HepG2 (cell line): Measurements from ENCODE around the gene INO80B. TPM values are rescaled to one million over a fixed set of nuclear protein-coding genes. Genes with fewer than 3 reads are reported as not detected.
A peak's percentile ranks its signal among the peaks of the same experiment; 100 is the strongest.

ENCODE experiments used
- CREB3 ChIP-seq: sonication (generic); formaldehyde crosslinking; IDR thresholded peaks from 2 replicates; pipeline ENCODE4 v1.5.0; 2020; ENCODE audit warnings: missing genetic modification reagents
- CSRNP1 ChIP-seq: sonication (generic); formaldehyde crosslinking; IDR thresholded peaks from 2 replicates; pipeline ENCODE4 v1.8.1; 2023; ENCODE audit warnings: mild to moderate bottlenecking, missing genetic modification reagents
- EHMT2 ChIP-seq: fragments of 200-600 bp; sonication (generic); IDR thresholded peaks from 2 replicates; pipeline ENCODE4 v1.7.0; 2017; ENCODE audit warnings: antibody characterized with exemption, low read depth, low read length, borderline replicate concordance
- NPAS2 ChIP-seq: sonication (generic); formaldehyde crosslinking; IDR thresholded peaks from 2 replicates; pipeline ENCODE4 v1.8.0; 2022; ENCODE audit warnings: mild to moderate bottlenecking, missing genetic modification reagents, borderline replicate concordance
- PAXIP1 ChIP-seq: sonication (generic); formaldehyde crosslinking; conservative IDR thresholded peaks from 2 replicates; pipeline ENCODE4 v1.4.0; 2020; ENCODE audit warnings: mild to moderate bottlenecking, missing genetic modification reagents, moderate library complexity
- PLRG1 ChIP-seq: fragments of 450-650 bp; conservative IDR thresholded peaks from 2 replicates; pipeline ENCODE4 v1.6.1; 2016
- POLR2G ChIP-seq: fragments of 200-400 bp; formaldehyde crosslinking; IDR thresholded peaks from 2 replicates; pipeline ENCODE4 v1.6.1; 2018; ENCODE audit warnings: mild to moderate bottlenecking, low read depth, low read length, moderate library complexity
- RAD21 ChIP-seq: fragments of 450-650 bp; formaldehyde crosslinking; IDR thresholded peaks from 2 replicates; pipeline ENCODE4 v1.5.0; 2020; ENCODE audit warnings: mild to moderate bottlenecking
- SMARCC2 ChIP-seq: fragments of 450-650 bp; IDR thresholded peaks from 2 replicates; pipeline ENCODE4 v1.6.1; 2017; ENCODE audit warnings: antibody characterized with exemption, mild to moderate bottlenecking
- SUZ12 ChIP-seq: fragments of 150-350 bp; IDR thresholded peaks from 2 replicates; pipeline ENCODE4 v1.6.1; 2014; ENCODE audit warnings: low read depth, low read length
- THYN1 ChIP-seq: sonication (generic); formaldehyde crosslinking; IDR thresholded peaks from 2 replicates; pipeline ENCODE4 v1.8.1; 2023; ENCODE audit warnings: low read depth, mild to moderate bottlenecking, moderate library complexity, missing genetic modification reagents, borderline replicate concordance
- ZFY ChIP-seq: sonication (generic); formaldehyde crosslinking; IDR thresholded peaks from 2 replicates; pipeline ENCODE4 v1.4.0; 2020; ENCODE audit warnings: missing genetic modification reagents
- ZNF251 ChIP-seq: sonication (generic); formaldehyde crosslinking; IDR thresholded peaks from 2 replicates; pipeline ENCODE4 v1.9.0; 2021; ENCODE audit warnings: mild to moderate bottlenecking, missing genetic modification reagents
- ZNF709 ChIP-seq: sonication (generic); formaldehyde crosslinking; IDR thresholded peaks from 2 replicates; pipeline ENCODE4 v1.5.0; 2020; ENCODE audit warnings: mild to moderate bottlenecking, missing genetic modification reagents
- ZNF749 ChIP-seq: sonication (generic); formaldehyde crosslinking; IDR thresholded peaks from 2 replicates; pipeline ENCODE4 v1.8.0; 2022; ENCODE audit warnings: mild to moderate bottlenecking, missing genetic modification reagents, moderate library complexity, borderline replicate concordance
- ZNF839 ChIP-seq: sonication (generic); formaldehyde crosslinking; IDR thresholded peaks from 2 replicates; pipeline ENCODE4 v1.4.0; 2020; ENCODE audit warnings: missing genetic modification reagents, mild to moderate bottlenecking, borderline replicate concordance
- polyA plus RNA-seq, 8 experiments: library from polyadenylated mRNA; depleted of rRNA in 3 of 8; stranded (reverse) in 7 of 8; unstranded in 1 of 8; fragments of >200 nt; fragmentation: Illumina TruSeq in 4 of 8; extraction: Trizol in 4 of 8; gene quantifications; 2 replicates each; pipeline versions ENCODE4 v1.2.1 to v1.2.3, GENCODE V29; 2011 to 2016; ENCODE audit warnings: low read depth in 4 of 8, missing spikeins in 1 of 8, mixed read lengths in 1 of 8; ENCODE audit not compliant: insufficient read depth in 1 of 8
- total RNA-seq, 5 experiments: library from RNA; depleted of rRNA; stranded (reverse); fragments of >200 nt; fragmentation: Illumina TruSeq; extraction: Trizol; gene quantifications; 2 replicates each; pipeline ENCODE4 v1.2.3, GENCODE V29; 2016; ENCODE audit warnings: low read depth in 1 of 5
- TF ChIP-seq, protein P1 (sequence below): sonication (generic); formaldehyde crosslinking; IDR thresholded peaks from 2 replicates; pipeline ENCODE4 v1.4.0; 2020; ENCODE audit warnings: missing genetic modification reagents, low read depth, mild to moderate bottlenecking, borderline replicate concordance
- TF ChIP-seq, protein P2 (sequence below): IDR thresholded peaks from 2 replicates; pipeline ENCODE4 v1.6.1; 2016; ENCODE audit warnings: low read depth, borderline replicate concordance
- TF ChIP-seq, protein P3 (sequence below): IDR thresholded peaks from 2 replicates; pipeline ENCODE4 v1.6.1; 2012; ENCODE audit warnings: low read depth, low read length, improper control_type of control experiment

The INO80B gene
- total and polyA plus RNA-seq, 2 of the 13 experiments (the other 11 are each of a cell fraction or from before 2014, with no cell fraction given) = 6.2 to 14.5 TPM

- TF ChIP-seq POLR2G (peak; percentile 96), ZNF749 (CRISPR knock-in tag) (no peak; the same call in none of the 2 replicates), ZNF709 (CRISPR knock-in tag) (peak; percentile 68; the same call in 1 of the 2 replicates), CREB3 (CRISPR knock-in tag) (0 out of 2 replicates have a peak, but pooled peaks have one; percentile 15), ZFY (CRISPR knock-in tag) (peak; percentile 85), CSRNP1 (CRISPR knock-in tag) (0 out of 2 replicates have a peak, but pooled peaks have one; percentile 78), SUZ12 (0 out of 2 replicates have a peak, but pooled peaks have one; percentile 1), PLRG1 (no peak), EHMT2 (no peak), ZNF251 (CRISPR knock-in tag) (no peak), NPAS2 (CRISPR knock-in tag) (peak; percentile 90; the same call in 1 of the 2 replicates), RAD21 (CRISPR knock-in tag) (peak; percentile 94), THYN1 (no peak), ZNF839 (CRISPR knock-in tag) (peak; percentile 96; the same call in 1 of the 2 replicates), PAXIP1 (CRISPR knock-in tag) (peak; percentile 64), SMARCC2 (no peak)
- TF ChIP-seq, protein P1, sequence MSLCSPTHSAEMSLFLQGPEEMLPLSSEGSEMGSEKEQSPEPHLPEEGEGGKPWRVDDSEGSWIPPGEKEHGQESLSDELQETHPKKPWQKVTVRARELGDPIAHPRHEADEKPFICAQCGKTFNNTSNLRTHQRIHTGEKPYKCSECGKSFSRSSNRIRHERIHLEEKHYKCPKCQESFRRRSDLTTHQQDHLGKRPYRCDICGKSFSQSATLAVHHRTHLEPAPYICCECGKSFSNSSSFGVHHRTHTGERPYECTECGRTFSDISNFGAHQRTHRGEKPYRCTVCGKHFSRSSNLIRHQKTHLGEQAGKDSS (CRISPR knock-in tag) = no peak; the same call in 1 of the 2 replicates
- TF ChIP-seq, protein P2, sequence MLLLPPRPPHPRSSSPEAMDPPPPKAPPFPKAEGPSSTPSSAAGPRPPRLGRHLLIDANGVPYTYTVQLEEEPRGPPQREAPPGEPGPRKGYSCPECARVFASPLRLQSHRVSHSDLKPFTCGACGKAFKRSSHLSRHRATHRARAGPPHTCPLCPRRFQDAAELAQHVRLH (CRISPR knock-in tag) = peak; percentile 59; the same call in 1 of the 2 replicates
- TF ChIP-seq, protein P3, sequence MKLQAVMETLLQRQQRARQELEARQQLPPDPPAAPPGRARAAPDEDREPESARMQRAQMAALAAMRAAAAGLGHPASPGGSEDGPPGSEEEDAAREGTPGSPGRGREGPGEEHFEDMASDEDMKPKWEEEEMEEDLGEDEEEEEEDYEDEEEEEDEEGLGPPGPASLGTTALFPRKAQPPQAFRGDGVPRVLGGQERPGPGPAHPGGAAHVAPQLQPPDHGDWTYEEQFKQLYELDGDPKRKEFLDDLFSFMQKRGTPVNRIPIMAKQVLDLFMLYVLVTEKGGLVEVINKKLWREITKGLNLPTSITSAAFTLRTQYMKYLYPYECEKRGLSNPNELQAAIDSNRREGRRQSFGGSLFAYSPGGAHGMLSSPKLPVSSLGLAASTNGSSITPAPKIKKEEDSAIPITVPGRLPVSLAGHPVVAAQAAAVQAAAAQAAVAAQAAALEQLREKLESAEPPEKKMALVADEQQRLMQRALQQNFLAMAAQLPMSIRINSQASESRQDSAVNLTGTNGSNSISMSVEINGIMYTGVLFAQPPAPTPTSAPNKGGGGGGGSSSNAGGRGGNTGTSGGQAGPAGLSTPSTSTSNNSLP = peak; percentile 80
Observed at GRCh38 chr2:74482801-74483674, 28.2 kb downstream of the INO80B start, which contains the start of the genes CCDC142 and TTC31 (continued).
